Measurements from ENCODE around the gene GAS2. TPM values are rescaled to one million over a fixed set of nuclear protein-coding genes. Genes with fewer than 3 reads are reported as not detected.

The GAS2 gene
- total and polyA plus RNA-seq, 2 of the 4 experiments (the other 2 are of a cell fraction): 0.51 to 0.90 TPM

GRCh38 chr11:22809893-22810292 lies 143.5 kb downstream of the GAS2 start:
- Histone ChIP-seq H3K56ac (ENCODE audit: extremely low read depth, insufficient read depth, low read length) (no peak overlapping the region), H3K9ac (ENCODE audit: low read depth, low read length) (no peak overlapping the region), H3K79me1 (ENCODE audit: low read depth in 1 of 2, low read length in 2 of 2) (no peaks in the 10 kb centered on the region), H3K9me1 (ENCODE audit: insufficient read depth, low read length) (no peaks in the 10 kb centered on the region), H3K18ac (ENCODE audit: low read depth, low read length) (no peak overlapping the region), H4K8ac (ENCODE audit: low read depth in 2 of 2, low read length in 2 of 2) (no peak overlapping the region), H2BK120ac (ENCODE audit: low read depth, low read length) (no peak overlapping the region), H2BK20ac (ENCODE audit: low read depth, low read length) (no peak overlapping the region), H3K14ac (replicated peaks; ENCODE audit: low read depth, low read length) (no peak overlapping the region), H3K27me3 (ENCODE audit: control insufficient read depth, insufficient read depth, low read length) (no peaks in the 10 kb centered on the region), H3K4me2 (ENCODE audit: low read depth, low read length) (no peak overlapping the region), H3K36me3 (ENCODE audit: control insufficient read depth, insufficient read depth, low read length) (no peaks in the 10 kb centered on the region), H2BK15ac (ENCODE audit: low read depth, low read length) (no peak overlapping the region), H4K5ac (ENCODE audit: low read depth, low read length) (no peak overlapping the region), H3K9me3 (ENCODE audit: control insufficient read depth, insufficient read depth, low read length) (no peaks in the 10 kb centered on the region), H3K4me1 (ENCODE audit: control insufficient read depth, insufficient read depth, low read length) (no peaks in the 10 kb centered on the region), H2AFZ (replicated peaks; ENCODE audit: low read length, poor library complexity) (no peak overlapping the region), H2AK5ac (ENCODE audit: low read depth, low read length) (no peak overlapping the region), H3K27ac (ENCODE audit: insufficient read depth, low read length) (no peak overlapping the region), H2BK5ac (ENCODE audit: low read depth, low read length, poor library complexity, severe bottlenecking) (no peak overlapping the region), H4K91ac (ENCODE audit: insufficient read depth, low read depth, low read length) (no peak overlapping the region), H4K20me1 (ENCODE audit: insufficient read depth, low read length) (no peaks in the 10 kb centered on the region), H3K23ac (ENCODE audit: low read depth, low read length) (no peak overlapping the region), H3K4me3 (ENCODE audit: insufficient read depth, low read depth, low read length) (no peak overlapping the region), H2AK9ac (replicated peaks; ENCODE audit: low read depth, low read length, poor library complexity) (no peak overlapping the region), H3K4ac (ENCODE audit: low read depth, low read length) (no peak overlapping the region)
- POLR2A ChIA-PET (ENCODE audit: unreplicated experiment): no interaction called here
- intact Hi-C loops (cut with micrococcal nuclease) (no loop called here), in situ Hi-C loops (cut with MboI; ENCODE audit: low sequenced_read_pairs) (no loop called here), dilution Hi-C loops (cut with HindIII; ENCODE audit: low sequenced_read_pairs, unreplicated experiment) (no loop called here)
- no TSS peak for BruUV-seq (replicated peaks)
- ATAC-seq (ENCODE audit: low read depth) (no peak), DNase-seq (no peak)
- CTCF ChIA-PET: no interaction called here
- TF ChIP-seq MAFK (IDR thresholded peaks at IDR 0.05; ENCODE audit: low read depth, low read length) (no peak), SMC3 (IDR thresholded peaks at IDR 0.05; ENCODE audit: low read depth, low read length) (no peak), NFE2L2 (IDR thresholded peaks at IDR 0.05; ENCODE audit: low read depth, low read length) (no peak), CHD1 (IDR thresholded peaks at IDR 0.05; ENCODE audit: low read depth, low read length) (no peak), FOS (IDR thresholded peaks at IDR 0.05; ENCODE audit: low read depth, low read length) (no peak), USF2 (IDR thresholded peaks at IDR 0.05; ENCODE audit: low read depth, low read length) (no peak), RFX5 (IDR thresholded peaks at IDR 0.05; ENCODE audit: low read depth, low read length) (no peak), MAZ (IDR thresholded peaks at IDR 0.05; ENCODE audit: borderline replicate concordance, low read depth, low read length) (no peak), MXI1 (IDR thresholded peaks at IDR 0.05; ENCODE audit: borderline replicate concordance, low read depth, low read length) (no peak), POLR2A (IDR thresholded peaks at IDR 0.05; ENCODE audit: low read depth, low read length) (no peak), RCOR1 (IDR thresholded peaks at IDR 0.05; ENCODE audit: insufficient replicate concordance, low read length) (no peak), CEBPB (IDR thresholded peaks at IDR 0.05; ENCODE audit: low read depth, low read length) (no peak), RAD21 (IDR thresholded peaks at IDR 0.05; ENCODE audit: low read length) (no peak)
- TF ChIP-seq, protein P1, sequence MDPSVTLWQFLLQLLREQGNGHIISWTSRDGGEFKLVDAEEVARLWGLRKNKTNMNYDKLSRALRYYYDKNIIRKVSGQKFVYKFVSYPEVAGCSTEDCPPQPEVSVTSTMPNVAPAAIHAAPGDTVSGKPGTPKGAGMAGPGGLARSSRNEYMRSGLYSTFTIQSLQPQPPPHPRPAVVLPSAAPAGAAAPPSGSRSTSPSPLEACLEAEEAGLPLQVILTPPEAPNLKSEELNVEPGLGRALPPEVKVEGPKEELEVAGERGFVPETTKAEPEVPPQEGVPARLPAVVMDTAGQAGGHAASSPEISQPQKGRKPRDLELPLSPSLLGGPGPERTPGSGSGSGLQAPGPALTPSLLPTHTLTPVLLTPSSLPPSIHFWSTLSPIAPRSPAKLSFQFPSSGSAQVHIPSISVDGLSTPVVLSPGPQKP (IDR thresholded peaks at IDR 0.05; ENCODE audit: borderline replicate concordance, low read depth, low read length): no peak
- TF ChIP-seq, protein P2, sequence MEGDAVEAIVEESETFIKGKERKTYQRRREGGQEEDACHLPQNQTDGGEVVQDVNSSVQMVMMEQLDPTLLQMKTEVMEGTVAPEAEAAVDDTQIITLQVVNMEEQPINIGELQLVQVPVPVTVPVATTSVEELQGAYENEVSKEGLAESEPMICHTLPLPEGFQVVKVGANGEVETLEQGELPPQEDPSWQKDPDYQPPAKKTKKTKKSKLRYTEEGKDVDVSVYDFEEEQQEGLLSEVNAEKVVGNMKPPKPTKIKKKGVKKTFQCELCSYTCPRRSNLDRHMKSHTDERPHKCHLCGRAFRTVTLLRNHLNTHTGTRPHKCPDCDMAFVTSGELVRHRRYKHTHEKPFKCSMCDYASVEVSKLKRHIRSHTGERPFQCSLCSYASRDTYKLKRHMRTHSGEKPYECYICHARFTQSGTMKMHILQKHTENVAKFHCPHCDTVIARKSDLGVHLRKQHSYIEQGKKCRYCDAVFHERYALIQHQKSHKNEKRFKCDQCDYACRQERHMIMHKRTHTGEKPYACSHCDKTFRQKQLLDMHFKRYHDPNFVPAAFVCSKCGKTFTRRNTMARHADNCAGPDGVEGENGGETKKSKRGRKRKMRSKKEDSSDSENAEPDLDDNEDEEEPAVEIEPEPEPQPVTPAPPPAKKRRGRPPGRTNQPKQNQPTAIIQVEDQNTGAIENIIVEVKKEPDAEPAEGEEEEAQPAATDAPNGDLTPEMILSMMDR (conservative IDR thresholded peaks at IDR 0.05; ENCODE audit: low read depth, low read length): no peak
- WGBS, 2 experiments (ENCODE audit: extremely low coverage in 2 of 2, insufficient read length in 1 of 2): no CpG with 5 or more reads among the region's 3 CpGs

Measured in IMR-90 (cell line).